ENCODE results near the gene MROH9. TPM values are rescaled to one million over a fixed set of nuclear protein-coding genes. Genes with fewer than 3 reads are reported as not detected.

The MROH9 gene
- total and polyA plus RNA-seq, 2 of the 8 experiments (the other 6 are each of a cell fraction or from before 2014, with no cell fraction given), result not detected

- no peaks in the 10 kb centered on the region for H3K4me1 ChIP-seq (replicated peaks in 1 of 4; ENCODE audit: control insufficient read depth in 3 of 4, insufficient read depth in 4 of 4, low read length in 3 of 4)
- no peak overlapping the region for H2AK5ac ChIP-seq (ENCODE audit: low read depth, low read length)
- no peaks in the 10 kb centered on the region for H3K23me2 ChIP-seq (ENCODE audit: low read depth, low read length)
- H3K23ac ChIP-seq (ENCODE audit: insufficient read length), result no peak overlapping the region
- ChIA-PET CTCF (ENCODE audit: partially characterized antibody) (no interaction called here), POLR2A (ENCODE audit: partially characterized antibody) (interaction anchor here (0.7 kb wide), 1 partner anchor 837 kb away, joined by 3 read pairs; no protein-coding TSS in a partner anchor)
- no peak overlapping the region for H3K4ac ChIP-seq (replicated peaks; ENCODE audit: insufficient read length, low read depth, low read length)
- H3K9ac ChIP-seq (replicated peaks in 1 of 4; ENCODE audit: extremely low read depth in 1 of 4, low read depth in 3 of 4, low read length in 3 of 4), result no peak overlapping the region
- H3K56ac ChIP-seq (replicated peaks; ENCODE audit: insufficient read length, low read depth, low read length), result no peak overlapping the region
- FAIRE-seq (no peak), DNase-seq (ENCODE audit: low read depth in 1 of 2, low spot score in 2 of 2) (no peak)
- WGBS, 2 experiments (ENCODE audit: extremely low coverage in 1 of 2, insufficient coverage in 1 of 2, insufficient read length in 1 of 2, insufficient replicate concordance in 2 of 2, low coverage in 1 of 2, low lambda C conversion rate in 2 of 2, missing lambda C conversion rate in 1 of 2), result 88% methylated on average over 3 of the region's 3 CpGs; no CpG with 5 or more reads in 1 of the 2 experiments
- no peak overlapping the region for H3K27ac ChIP-seq (ENCODE audit: low read depth, low read length)
- H2AFZ ChIP-seq (ENCODE audit: low read length), result no peak overlapping the region
- H4K91ac ChIP-seq (replicated peaks; ENCODE audit: insufficient read length, low read length), result no peak overlapping the region
- no peak overlapping the region for H3K18ac ChIP-seq (ENCODE audit: extremely low read depth, low read length)
- H4K20me1 ChIP-seq (replicated peaks in 1 of 2; ENCODE audit: control insufficient read depth in 1 of 2, insufficient read depth in 2 of 2, low read length in 2 of 2), result no peaks in the 10 kb centered on the region
- H4K8ac ChIP-seq (ENCODE audit: extremely low read depth, insufficient read depth, low read length), result no peak overlapping the region
- no peak overlapping the region for H2BK120ac ChIP-seq (replicated peaks; ENCODE audit: low read depth, low read length)
- H3K36me3 ChIP-seq (ENCODE audit: control insufficient read depth in 2 of 4, insufficient read depth in 4 of 4, low read length in 3 of 4), result no peaks in the 10 kb centered on the region
- TF ChIP-seq CEBPB (IDR thresholded peaks at IDR 0.05; ENCODE audit: low read depth, low read length) (no peak), PHF8 (conservative IDR thresholded peaks at IDR 0.05; ENCODE audit: low read depth, low read length) (no peak), POLR2AphosphoS5 (IDR thresholded peaks at IDR 0.05; ENCODE audit: low read depth, low read length) (no peak), SP2 (IDR thresholded peaks at IDR 0.05; ENCODE audit: low read length) (no peak), SIRT6 (IDR thresholded peaks at IDR 0.05; ENCODE audit: low read length) (no peak), ASH2L (IDR thresholded peaks at IDR 0.05; ENCODE audit: low read length) (no peak), RXRA (IDR thresholded peaks at IDR 0.05; ENCODE audit: insufficient read depth, low read depth, low read length) (no peak)
- TF ChIP-seq, protein P1, sequence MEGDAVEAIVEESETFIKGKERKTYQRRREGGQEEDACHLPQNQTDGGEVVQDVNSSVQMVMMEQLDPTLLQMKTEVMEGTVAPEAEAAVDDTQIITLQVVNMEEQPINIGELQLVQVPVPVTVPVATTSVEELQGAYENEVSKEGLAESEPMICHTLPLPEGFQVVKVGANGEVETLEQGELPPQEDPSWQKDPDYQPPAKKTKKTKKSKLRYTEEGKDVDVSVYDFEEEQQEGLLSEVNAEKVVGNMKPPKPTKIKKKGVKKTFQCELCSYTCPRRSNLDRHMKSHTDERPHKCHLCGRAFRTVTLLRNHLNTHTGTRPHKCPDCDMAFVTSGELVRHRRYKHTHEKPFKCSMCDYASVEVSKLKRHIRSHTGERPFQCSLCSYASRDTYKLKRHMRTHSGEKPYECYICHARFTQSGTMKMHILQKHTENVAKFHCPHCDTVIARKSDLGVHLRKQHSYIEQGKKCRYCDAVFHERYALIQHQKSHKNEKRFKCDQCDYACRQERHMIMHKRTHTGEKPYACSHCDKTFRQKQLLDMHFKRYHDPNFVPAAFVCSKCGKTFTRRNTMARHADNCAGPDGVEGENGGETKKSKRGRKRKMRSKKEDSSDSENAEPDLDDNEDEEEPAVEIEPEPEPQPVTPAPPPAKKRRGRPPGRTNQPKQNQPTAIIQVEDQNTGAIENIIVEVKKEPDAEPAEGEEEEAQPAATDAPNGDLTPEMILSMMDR (IDR thresholded peaks at IDR 0.05; ENCODE audit: control extremely low read depth in 1 of 3, insufficient read depth in 1 of 3, low read depth in 1 of 3, low read length in 3 of 3), result no peak
- no peaks in the 10 kb centered on the region for H3K27me3 ChIP-seq (replicated peaks in 1 of 4; ENCODE audit: control insufficient read depth in 3 of 4, extremely low read depth in 1 of 4, insufficient read depth in 3 of 4, low read length in 3 of 4)
- H3K79me2 ChIP-seq (ENCODE audit: control insufficient read depth in 1 of 2, insufficient read depth in 2 of 2, low read length in 2 of 2), result no peaks in the 10 kb centered on the region
- no peak overlapping the region for H4K5ac ChIP-seq (ENCODE audit: insufficient read length, low read depth, low read length)
- no peak overlapping the region for H2BK12ac ChIP-seq (ENCODE audit: low read depth, low read length)
- H3K14ac ChIP-seq (ENCODE audit: insufficient read length), result no peak overlapping the region
- H3K79me1 ChIP-seq (ENCODE audit: low read depth, low read length), result no peaks in the 10 kb centered on the region
- no peak overlapping the region for H3K4me3 ChIP-seq (ENCODE audit: extremely low read depth in 1 of 4, insufficient read depth in 2 of 4, low read depth in 3 of 4, low read length in 4 of 4)
- no peak overlapping the region for H2BK20ac ChIP-seq (ENCODE audit: low read length)
- no peak overlapping the region for H2BK15ac ChIP-seq (ENCODE audit: low read length)
- no peak overlapping the region for H2BK5ac ChIP-seq (ENCODE audit: low read depth, low read length)
- no peak overlapping the region for H3K4me2 ChIP-seq (ENCODE audit: insufficient read depth in 1 of 2, low read depth in 2 of 2, low read length in 2 of 2)
- no peaks in the 10 kb centered on the region for H3K9me3 ChIP-seq (ENCODE audit: insufficient read depth in 2 of 2, low read depth in 1 of 2, low read length in 1 of 2)
Observed at GRCh38 chr1:170885551-170885950, 49.8 kb upstream of the MROH9 start.
